Loucy (cell line): ENCODE data around the gene NCR2.
A peak's percentile ranks its signal among the peaks of the same experiment; 100 is the strongest.

ENCODE experiments used
- H2AFZ ChIP-seq: fragments of 200-600 bp; sonication (generic); 2 replicates; pipeline ENCODE4 v1.6.0; 2016; ENCODE audit warnings: antibody characterized with exemption, mild to moderate bottlenecking, low read length, moderate library complexity
- H3F3A ChIP-seq: fragments of 200-600 bp; 2 replicates; pipeline ENCODE4 v1.6.0; 2016; ENCODE audit warnings: antibody characterized with exemption, low read depth, mild to moderate bottlenecking
- H3K27me3 ChIP-seq: fragments of 200-600 bp; sonication (generic); 2 replicates; pipeline ENCODE4 v1.6.1; 2014; ENCODE audit warnings: low read length, mild to moderate bottlenecking; ENCODE audit not compliant: insufficient read depth, poor library complexity, severe bottlenecking
- H3K36me3 ChIP-seq: fragments of 200-600 bp; sonication (generic); 2 replicates; pipeline ENCODE4 v1.6.1; 2016; ENCODE audit warnings: low read length; ENCODE audit not compliant: insufficient read depth
- H3K4me1 ChIP-seq: fragments of 200-600 bp; sonication (generic); 2 replicates; pipeline ENCODE4 v1.5.1; 2014; ENCODE audit warnings: low read length, mild to moderate bottlenecking; ENCODE audit not compliant: insufficient read depth, poor library complexity, severe bottlenecking
- H3K4me2 ChIP-seq: fragments of 200-600 bp; sonication (generic); 2 replicates; pipeline ENCODE4 v1.6.0; 2014; ENCODE audit warnings: antibody characterized with exemption, low read length, low read depth, mild to moderate bottlenecking; ENCODE audit not compliant: poor library complexity, severe bottlenecking
- H3K4me3 ChIP-seq: fragments of 200-600 bp; sonication (generic); 2 replicates; pipeline ENCODE4 v1.5.1; 2014; ENCODE audit warnings: low read length, mild to moderate bottlenecking, mixed read lengths; ENCODE audit not compliant: poor library complexity, severe bottlenecking
- H3K79me2 ChIP-seq: fragments of 200-600 bp; sonication (generic); 2 replicates; pipeline ENCODE4 v1.6.1; 2014; ENCODE audit warnings: low read length; ENCODE audit not compliant: insufficient read depth
- H3K9ac ChIP-seq: fragments of 200-600 bp; sonication (generic); 2 replicates; pipeline ENCODE4 v1.6.0; 2014; ENCODE audit warnings: mild to moderate bottlenecking, low read depth, low read length, moderate library complexity; ENCODE audit not compliant: poor library complexity, severe bottlenecking
- H3K9me2 ChIP-seq: fragments of 200-600 bp; sonication (generic); replicated peaks from 2 replicates; pipeline ENCODE4 v1.6.1; 2016; ENCODE audit warnings: low read depth, low read length, mixed read lengths
- H3K9me3 ChIP-seq: fragments of 200-600 bp; sonication (generic); 2 replicates; pipeline ENCODE4 v1.6.1; 2014; ENCODE audit warnings: mild to moderate bottlenecking, antibody characterized with exemption, low read length, low read depth; ENCODE audit not compliant: insufficient read depth
- H4K20me1 ChIP-seq: fragments of 200-600 bp; sonication (generic); 2 replicates; pipeline ENCODE4 v1.6.0; 2014; ENCODE audit warnings: antibody characterized with exemption, low read length, mild to moderate bottlenecking; ENCODE audit not compliant: insufficient read depth, poor library complexity, severe bottlenecking
- CTCF ChIP-seq: fragments of 200-600 bp; sonication (generic); conservative IDR thresholded peaks from 2 replicates; pipeline ENCODE4 v1.5.1; 2014; ENCODE audit warnings: mild to moderate bottlenecking, antibody characterized with exemption, low read length
- EZH2phosphoT487 ChIP-seq: fragments of 200-600 bp; IDR thresholded peaks from 2 replicates; pipeline ENCODE4 v1.6.1; 2018; ENCODE audit warnings: antibody characterized with exemption, mild to moderate bottlenecking, moderate library complexity, borderline replicate concordance

Gene NCR2

GRCh38 chr6:41370488-41371111, 35.2 kb downstream of the NCR2 start:
- Histone ChIP-seq H3K9me3 (no peaks in the 10 kb centered on the region), H3K9ac (peak overlapping the region; percentile 90), H3K4me3 (peak overlapping the region; percentile 76), H3K79me2 (no peaks in the 10 kb centered on the region), H3K27me3 (no peaks in the 10 kb centered on the region), H4K20me1 (no peaks in the 10 kb centered on the region), H3F3A (no peaks in the 10 kb centered on the region), H3K9me2 (no peaks in the 10 kb centered on the region), H2AFZ (peak overlapping the region; percentile 18; the same call in 1 of the 2 replicates), H3K36me3 (no peaks in the 10 kb centered on the region), H3K4me1 (peaks cover 26% of the 10 kb centered on the region), H3K4me2 (peak overlapping the region; percentile 89)
- TF ChIP-seq EZH2phosphoT487, result no peak
- no peak for TF ChIP-seq CTCF

GRCh38 chr6:41371461-41371991, 36.1 kb downstream of the NCR2 start:
- Histone ChIP-seq H3K27me3 (no peaks in the 10 kb centered on the region), H3K9me3 (no peaks in the 10 kb centered on the region), H3K4me3 (peak overlapping the region; percentile 76), H3K9me2 (no peaks in the 10 kb centered on the region), H3K36me3 (no peaks in the 10 kb centered on the region), H3K4me2 (peak overlapping the region; percentile 89), H4K20me1 (no peaks in the 10 kb centered on the region), H3K9ac (peak overlapping the region; percentile 90), H3K4me1 (peaks cover 26% of the 10 kb centered on the region), H2AFZ (peak overlapping the region; percentile 89), H3F3A (no peaks in the 10 kb centered on the region), H3K79me2 (no peaks in the 10 kb centered on the region)
- TF ChIP-seq CTCF (peak; percentile 49), EZH2phosphoT487 (no peak)

GRCh38 chr6:41371992-41372831, 36.8 kb downstream of the NCR2 start:
- Histone ChIP-seq H2AFZ (peak overlapping the region; percentile 89), H3K9me2 (no peaks in the 10 kb centered on the region), H3K4me2 (peak overlapping the region; percentile 89), H3K9me3 (no peaks in the 10 kb centered on the region), H3K36me3 (no peaks in the 10 kb centered on the region), H3F3A (no peaks in the 10 kb centered on the region), H3K27me3 (no peaks in the 10 kb centered on the region), H4K20me1 (no peaks in the 10 kb centered on the region), H3K4me1 (peaks cover 26% of the 10 kb centered on the region), H3K9ac (peak overlapping the region; percentile 90), H3K4me3 (peak overlapping the region; percentile 76), H3K79me2 (no peaks in the 10 kb centered on the region)
- TF ChIP-seq EZH2phosphoT487, result no peak
- TF ChIP-seq CTCF, result no peak
